H1 (cell line): ENCODE data around the gene ELP4. TPM values are rescaled to one million over a fixed set of nuclear protein-coding genes. Genes with fewer than 3 reads are reported as not detected.

ENCODE experiments used
- CTCF ChIA-PET: fragments of 300-600 bp; sonication (Branson Sonifier 250); formaldehyde crosslinking; loops from one replicate; lab custom pipeline; 2021; ENCODE audit not compliant: partially characterized antibody; lab: Charles Lee
- POLR2A ChIA-PET: fragments of 300-600 bp; sonication (Branson Sonifier 250); formaldehyde crosslinking; loops from one replicate; lab custom pipeline; 2021; ENCODE audit warnings: inconsistent platforms; ENCODE audit not compliant: partially characterized antibody; lab: Charles Lee
- DNase-seq, 2 experiments: peaks; one replicate each; pipeline versions ENCODE4 v3.0.0 to v3.0.0-alpha.2; 2010 to 2022; ENCODE audit warnings: low spot score in 2 of 2, low read depth in 1 of 2, mixed read lengths in 1 of 2
- FAIRE-seq: peaks from 2 replicates; lab custom pipeline; 2011; peaks lifted over from hg19 to GRCh38; lab: Jason Lieb, UNC
- H2AFZ ChIP-seq: 2 replicates; pipeline ENCODE4 v1.8.1; 2012; ENCODE audit warnings: low read length, inconsistent platforms
- H2AK5ac ChIP-seq: 2 replicates; pipeline ENCODE4 v1.6.1; 2013; ENCODE audit warnings: low read depth, low read length
- H2BK120ac ChIP-seq: replicated peaks from 2 replicates; pipeline ENCODE3; 2013; ENCODE audit warnings: low read depth, low read length, inconsistent platforms
- H2BK12ac ChIP-seq: 2 replicates; pipeline ENCODE4 v1.6.1; 2013; ENCODE audit warnings: low read depth, low read length
- H2BK15ac ChIP-seq: 2 replicates; pipeline ENCODE4 v1.6.1; 2013; ENCODE audit warnings: low read length
- H2BK20ac ChIP-seq: 2 replicates; pipeline ENCODE4 v1.6.1; 2013; ENCODE audit warnings: low read length
- H2BK5ac ChIP-seq: 2 replicates; pipeline ENCODE4 v1.6.1; 2013; ENCODE audit warnings: low read depth, low read length
- H3K14ac ChIP-seq: 2 replicates; pipeline ENCODE4 v1.6.1; 2013; ENCODE audit warnings: inconsistent platforms; ENCODE audit not compliant: insufficient read length
- H3K18ac ChIP-seq: 2 replicates; pipeline ENCODE4 v1.6.1; 2013; ENCODE audit warnings: low read length; ENCODE audit errors: extremely low read depth
- H3K23ac ChIP-seq: 2 replicates; pipeline ENCODE4 v1.6.1; 2013; ENCODE audit warnings: inconsistent platforms; ENCODE audit not compliant: insufficient read length
- H3K23me2 ChIP-seq: 2 replicates; pipeline ENCODE4 v1.6.1; 2013; ENCODE audit warnings: low read depth, low read length
- H3K27ac ChIP-seq: 2 replicates; pipeline ENCODE4 v1.6.1; 2011; ENCODE audit warnings: low read depth, low read length, inconsistent platforms
- H3K27me3 ChIP-seq, 4 experiments: replicated peaks in 1 of 4; 1 replicate in 1 of 4; 2 replicates in 3 of 4; pipeline versions ENCODE4 v1.6.1 to v1.8.1; 2011 to 2013; ENCODE audit warnings: low read length in 3 of 4, mild to moderate bottlenecking in 3 of 4, inconsistent platforms in 2 of 4, mixed read lengths in 2 of 4, moderate library complexity in 1 of 4; ENCODE audit not compliant: control insufficient read depth in 3 of 4, insufficient read depth in 3 of 4; ENCODE audit errors: extremely low read depth in 1 of 4
- H3K36me3 ChIP-seq, 4 experiments: 2 replicates each; pipeline versions ENCODE4 v1.6.1 to v1.8.1; 2011 to 2013; ENCODE audit warnings: mild to moderate bottlenecking in 4 of 4, low read length in 3 of 4, moderate library complexity in 2 of 4, control low read depth in 1 of 4, inconsistent platforms in 1 of 4; ENCODE audit not compliant: insufficient read depth in 4 of 4, control insufficient read depth in 2 of 4
- H3K4ac ChIP-seq: replicated peaks from 2 replicates; pipeline ENCODE3; 2013; ENCODE audit warnings: low read length, low read depth, mixed read lengths, inconsistent platforms; ENCODE audit not compliant: insufficient read length
- H3K4me1 ChIP-seq, 4 experiments: replicated peaks in 1 of 4; 1 replicate in 1 of 4; 2 replicates in 3 of 4; pipeline versions ENCODE4 v1.6.1 to v1.8.1; 2011 to 2013; ENCODE audit warnings: low read length in 3 of 4, inconsistent platforms in 2 of 4, mixed read lengths in 1 of 4; ENCODE audit not compliant: insufficient read depth in 4 of 4, control insufficient read depth in 3 of 4
- H3K4me2 ChIP-seq, 2 experiments: 2 replicates each; pipeline versions ENCODE4 v1.6.1 to v1.8.1; 2011 to 2013; ENCODE audit warnings: low read depth in 2 of 2, low read length in 2 of 2, control low read depth in 1 of 2, inconsistent platforms in 1 of 2, mild to moderate bottlenecking in 1 of 2; ENCODE audit not compliant: insufficient read depth in 1 of 2
- H3K4me3 ChIP-seq, 4 experiments: fragments of 200-600, 300-600 bp in 1 of 4; sonication (generic), shearing (Covaris generic), sonication (Bioruptor Twin) in 1 of 4; 2 replicates each; pipeline versions ENCODE4 v1.5.1 to v1.8.1; 2011 to 2016; ENCODE audit warnings: low read length in 4 of 4, low read depth in 3 of 4, control low read depth in 2 of 4, inconsistent platforms in 2 of 4, mild to moderate bottlenecking in 2 of 4, mixed read lengths in 1 of 4, moderate library complexity in 1 of 4; ENCODE audit not compliant: insufficient read depth in 2 of 4; ENCODE audit errors: extremely low read depth in 1 of 4
- H3K56ac ChIP-seq: replicated peaks from 2 replicates; pipeline ENCODE3; 2013; ENCODE audit warnings: low read depth, mild to moderate bottlenecking, mixed read lengths, low read length, inconsistent platforms; ENCODE audit not compliant: insufficient read length
- H3K79me1 ChIP-seq: 2 replicates; pipeline ENCODE4 v1.6.1; 2013; ENCODE audit warnings: low read depth, low read length, control low read depth
- H3K79me2 ChIP-seq, 2 experiments: 2 replicates each; pipeline versions ENCODE4 v1.6.1 to v1.8.1; 2012 to 2013; ENCODE audit warnings: low read length in 2 of 2, mild to moderate bottlenecking in 2 of 2, inconsistent platforms in 1 of 2; ENCODE audit not compliant: insufficient read depth in 2 of 2, control insufficient read depth in 1 of 2
- H3K9ac ChIP-seq, 4 experiments: replicated peaks in 1 of 4; 1 replicate in 1 of 4; 2 replicates in 3 of 4; pipeline versions ENCODE4 v1.6.1 to v1.8.1; 2011 to 2013; ENCODE audit warnings: low read depth in 3 of 4, low read length in 3 of 4, control low read depth in 2 of 4, mild to moderate bottlenecking in 2 of 4, moderate library complexity in 2 of 4, inconsistent platforms in 1 of 4; ENCODE audit errors: extremely low read depth in 1 of 4
- H3K9me3 ChIP-seq, 2 experiments: 2 replicates each; pipeline versions ENCODE4 v1.6.1 to v1.8.1; 2012 to 2013; ENCODE audit warnings: mild to moderate bottlenecking in 2 of 2, moderate library complexity in 2 of 2, control low read depth in 1 of 2, inconsistent platforms in 1 of 2, low read depth in 1 of 2, low read length in 1 of 2, mixed read lengths in 1 of 2; ENCODE audit not compliant: insufficient read depth in 2 of 2
- H4K20me1 ChIP-seq, 2 experiments: replicated peaks in 1 of 2; 2 replicates each; pipeline versions ENCODE3 to v1.8.1; 2011 to 2013; ENCODE audit warnings: inconsistent platforms in 2 of 2, low read length in 2 of 2, mild to moderate bottlenecking in 1 of 2; ENCODE audit not compliant: insufficient read depth in 2 of 2, control insufficient read depth in 1 of 2
- H4K5ac ChIP-seq: 2 replicates; pipeline ENCODE4 v1.6.1; 2013; ENCODE audit warnings: low read length, low read depth, mixed read lengths, inconsistent platforms; ENCODE audit not compliant: insufficient read length
- H4K8ac ChIP-seq: 2 replicates; pipeline ENCODE4 v1.8.0; 2013; ENCODE audit warnings: mild to moderate bottlenecking, moderate library complexity, low read length, inconsistent platforms; ENCODE audit not compliant: insufficient read depth; ENCODE audit errors: extremely low read depth
- H4K91ac ChIP-seq: replicated peaks from 2 replicates; pipeline ENCODE3; 2013; ENCODE audit warnings: low read length, mixed read lengths, inconsistent platforms; ENCODE audit not compliant: insufficient read length
- CBX5 ChIP-seq: fragments of 300-800, 300-1000 bp; sonication (generic); IDR thresholded peaks from 2 replicates; pipeline ENCODE4 v1.7.1; 2016; ENCODE audit warnings: antibody characterized with exemption, low read length, low read depth
- CEBPB ChIP-seq: IDR thresholded peaks from 2 replicates; pipeline ENCODE4 v1.6.1; 2012; ENCODE audit warnings: low read depth, low read length
- CHD2 ChIP-seq: IDR thresholded peaks from 2 replicates; pipeline ENCODE4 v1.6.1; 2012; ENCODE audit warnings: low read length, improper control_type of control experiment
- EZH2 ChIP-seq: fragments of 200-600 bp; sonication (generic); IDR thresholded peaks from 2 replicates; pipeline ENCODE4 v1.7.1; 2012; ENCODE audit warnings: low read depth, mild to moderate bottlenecking, moderate library complexity, low read length, inconsistent platforms; ENCODE audit not compliant: severe bottlenecking
- POLR2A ChIP-seq, 2 experiments: IDR thresholded peaks; 1 replicate in 1 of 2; 2 replicates in 1 of 2; pipeline ENCODE4 v1.6.1; 2011; ENCODE audit warnings: low read depth in 2 of 2, low read length in 2 of 2, mild to moderate bottlenecking in 2 of 2; ENCODE audit errors: control extremely low read depth in 1 of 2
- POU5F1 ChIP-seq: IDR thresholded peaks from 2 replicates; pipeline ENCODE4 v1.6.1; 2011; ENCODE audit warnings: low read depth, mild to moderate bottlenecking, low read length, moderate library complexity
- RBBP5 ChIP-seq: IDR thresholded peaks from 2 replicates; pipeline ENCODE4 v1.7.1; 2012; ENCODE audit warnings: low read depth, mild to moderate bottlenecking, inconsistent platforms, low read length, moderate library complexity, borderline replicate concordance
- SP2 ChIP-seq: IDR thresholded peaks from 2 replicates; pipeline ENCODE4 v1.6.1; 2012; ENCODE audit warnings: mild to moderate bottlenecking, low read length, inconsistent platforms
- SP4 ChIP-seq: IDR thresholded peaks from 2 replicates; pipeline ENCODE4 v1.6.1; 2012; ENCODE audit warnings: low read length, inconsistent platforms
- SRF ChIP-seq: IDR thresholded peaks from 2 replicates; pipeline ENCODE4 v1.6.1; 2011; ENCODE audit warnings: mild to moderate bottlenecking, low read depth, low read length, moderate library complexity
- TAF7 ChIP-seq: optimal IDR thresholded peaks from 2 replicates; pipeline ENCODE3; 2011; ENCODE audit warnings: low read depth, mild to moderate bottlenecking, inconsistent platforms, low read length, moderate library complexity, borderline replicate concordance
- WGBS, 2 experiments: shearing (Covaris generic) in 1 of 2; methylation state at CpG; one replicate each; pipeline versions ENCODE4 v1.1.6 to v1.1.7; 2013 to 2015; ENCODE audit warnings: low lambda C conversion rate in 2 of 2, mixed read lengths in 2 of 2, inconsistent platforms in 1 of 2, low coverage in 1 of 2, missing lambda C conversion rate in 1 of 2; ENCODE audit not compliant: insufficient replicate concordance in 2 of 2, insufficient coverage in 1 of 2, insufficient read length in 1 of 2; ENCODE audit errors: extremely low coverage in 1 of 2, missing lambda C conversion rate in 1 of 2; 5-methylcytosine and 5-hydroxymethylcytosine counted together
- polyA plus RNA-seq, 7 experiments: library from polyadenylated mRNA; depleted of rRNA in 3 of 7; stranded (reverse) in 5 of 7; unstranded in 2 of 7; fragments of >200 nt in 5 of 7; fragments of 200-250 nt in 2 of 7; gene quantifications; 1 replicate in 5 of 7; 2 replicates in 1 of 7; 4 replicates in 1 of 7; pipeline versions ENCODE4 v1.2.1 to v1.2.3, GENCODE V29; 2011 to 2013; ENCODE audit warnings: missing spikeins in 2 of 7, mixed read lengths in 2 of 7
- total RNA-seq: library from RNA; stranded (reverse); fragmentation: NEBNext Ultra II Directional; extraction: Animal tissue kit (Norgen Biotek cat#: 25700); gene quantifications from 2 replicates; pipeline ENCODE4 v1.2.1, GENCODE V29; 2021
- TF ChIP-seq, protein P1 (sequence below): IDR thresholded peaks from 2 replicates; pipeline ENCODE4 v1.6.1; 2012; ENCODE audit warnings: inconsistent platforms
- TF ChIP-seq, protein P2 (sequence below): IDR thresholded peaks from 2 replicates; pipeline ENCODE4 v1.6.1; 2012; ENCODE audit warnings: inconsistent platforms

The ELP4 gene
- total and polyA plus RNA-seq, 2 of the 8 experiments (the other 6 are each of a cell fraction or from before 2014, with no cell fraction given): 14.0 to 18.6 TPM

DNA sequence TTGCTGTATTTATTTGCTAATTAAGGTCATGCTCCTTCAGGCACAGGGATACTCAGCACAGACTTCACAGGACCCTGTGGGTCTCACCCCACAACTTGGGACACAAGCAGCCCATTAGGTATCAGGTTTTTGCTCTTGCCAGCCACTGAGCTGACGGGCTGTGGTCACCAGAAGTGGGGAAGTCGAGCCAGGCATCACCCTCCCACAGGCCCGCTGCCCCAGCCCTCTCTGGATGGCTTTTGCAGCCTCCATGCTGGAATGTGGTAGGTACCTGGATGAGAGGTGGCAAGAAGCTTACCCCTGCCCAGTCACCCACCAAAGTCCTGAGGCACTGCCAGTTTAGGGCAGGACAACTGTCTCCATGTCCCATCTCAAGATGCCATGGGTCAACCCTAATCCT is 213.2 kb downstream of the ELP4 start:
- no peak overlapping the region for H2AFZ ChIP-seq
- FAIRE-seq (no peak), DNase-seq (no peak)
- TF ChIP-seq POU5F1 (no peak), TAF7 (no peak), POLR2A (IDR thresholded peaks at IDR 0.05; ENCODE audit: control extremely low read depth in 1 of 2, low read depth in 2 of 2, low read length in 2 of 2) (no peak), EZH2 (no peak), CBX5 (no peak), CHD2 (no peak), SRF (no peak), CEBPB (no peak), RBBP5 (no peak), SP4 (no peak), SP2 (no peak)
- TF ChIP-seq, protein P1, sequence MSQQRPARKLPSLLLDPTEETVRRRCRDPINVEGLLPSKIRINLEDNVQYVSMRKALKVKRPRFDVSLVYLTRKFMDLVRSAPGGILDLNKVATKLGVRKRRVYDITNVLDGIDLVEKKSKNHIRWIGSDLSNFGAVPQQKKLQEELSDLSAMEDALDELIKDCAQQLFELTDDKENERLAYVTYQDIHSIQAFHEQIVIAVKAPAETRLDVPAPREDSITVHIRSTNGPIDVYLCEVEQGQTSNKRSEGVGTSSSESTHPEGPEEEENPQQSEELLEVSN: no peak
- TF ChIP-seq, protein P2, sequence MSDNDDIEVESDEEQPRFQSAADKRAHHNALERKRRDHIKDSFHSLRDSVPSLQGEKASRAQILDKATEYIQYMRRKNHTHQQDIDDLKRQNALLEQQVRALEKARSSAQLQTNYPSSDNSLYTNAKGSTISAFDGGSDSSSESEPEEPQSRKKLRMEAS: no peak
- H2BK20ac ChIP-seq: no peak overlapping the region
- H3K79me1 ChIP-seq: no peaks in the 10 kb centered on the region
- no peak overlapping the region for H3K56ac ChIP-seq
- no peak overlapping the region for H3K4me3 ChIP-seq
- no peak overlapping the region for H4K5ac ChIP-seq
- no peak overlapping the region for H2BK120ac ChIP-seq
- no peaks in the 10 kb centered on the region for H3K27me3 ChIP-seq
- H3K4ac ChIP-seq: no peak overlapping the region
- no peak overlapping the region for H2AK5ac ChIP-seq
- no peak overlapping the region for H3K4me2 ChIP-seq
- H2BK5ac ChIP-seq: 0 out of 2 replicates have a peak overlapping the region, but pooled peaks have one; percentile 4
- H4K20me1 ChIP-seq: no peaks in the 10 kb centered on the region
- H4K8ac ChIP-seq: no peak overlapping the region
- H3K23me2 ChIP-seq: no peaks in the 10 kb centered on the region; the same call in 1 of the 2 replicates
- no peak overlapping the region for H4K91ac ChIP-seq
- POLR2A ChIA-PET: no interaction called here
- no peaks in the 10 kb centered on the region for H3K9me3 ChIP-seq
- H3K36me3 ChIP-seq: no peaks in the 10 kb centered on the region
- H3K79me2 ChIP-seq: no peaks in the 10 kb centered on the region
- H3K9ac ChIP-seq: no peak overlapping the region
- no peak overlapping the region for H2BK15ac ChIP-seq
- H3K4me1 ChIP-seq: peaks cover 2 to 9% (median 4%) of the 10 kb centered on the region in 4 experiments; a peak in 3 of 7 replicates
- no peak overlapping the region for H3K18ac ChIP-seq
- 82% methylated on average over 3 of the region's 3 CpGs; no CpG with 5 or more reads in 1 of the 2 experiments for WGBS, 2 experiments
- H2BK12ac ChIP-seq: no peak overlapping the region
- CTCF ChIA-PET: interaction anchor here (0.6 kb wide), 1 partner anchor 455 kb away, joined by 4 read pairs; no protein-coding TSS in a partner anchor
- no peak overlapping the region for H3K23ac ChIP-seq
- no peak overlapping the region for H3K27ac ChIP-seq
- H3K14ac ChIP-seq: no peak overlapping the region
